Tibial nerve (tissue), 4 donors: ENCODE measurements around the gene PSMD2. TPM values are rescaled to one million over a fixed set of nuclear protein-coding genes. Genes with fewer than 3 reads are reported as not detected.

Source experiments
- DNase-seq, 2 donors: peaks; one replicate each; pipeline ENCODE4 v3.0.0-alpha.2; 2019; ENCODE audit warnings: low spot score in 2 of 2
- H3K27ac ChIP-seq, 4 donors: fragments of 200-600 bp; sonication (generic) in 3 of 4; one replicate each; pipeline ENCODE4 v1.5.1; 2017 to 2019; ENCODE audit warnings: mild to moderate bottlenecking in 1 of 4
- H3K27me3 ChIP-seq, 2 donors: fragments of 200-600 bp; sonication (generic) in 1 of 2; one replicate each; pipeline versions ENCODE4 v1.5.1 to v1.6.0; 2017 to 2019
- H3K36me3 ChIP-seq, 3 donors: fragments of 200-600 bp; sonication (generic); one replicate each; pipeline ENCODE4 v1.5.1; 2018 to 2019
- H3K4me1 ChIP-seq, 4 donors: fragments of 200-600 bp; sonication (generic) in 3 of 4; one replicate each; pipeline ENCODE4 v1.5.1; 2017 to 2019
- H3K4me3 ChIP-seq, 4 donors: fragments of 200-600 bp; sonication (generic) in 3 of 4; one replicate each; pipeline ENCODE4 v1.5.1; 2017 to 2019; ENCODE audit warnings: mild to moderate bottlenecking in 1 of 4, moderate library complexity in 1 of 4
- H3K9me3 ChIP-seq, 4 donors: fragments of 200-600 bp; sonication (generic) in 3 of 4; one replicate each; pipeline ENCODE4 v1.5.1; 2017 to 2019
- CTCF ChIP-seq, 5 experiments: fragments of 200-600 bp in 3 of 5; fragments of 450-650 bp in 2 of 5; sonication (generic) in 3 of 5; IDR thresholded peaks; one replicate each; pipeline ENCODE4 v1.5.1; 2016 to 2019; ENCODE audit warnings: antibody characterized with exemption in 5 of 5, mild to moderate bottlenecking in 3 of 5, moderate library complexity in 2 of 5
- EP300 ChIP-seq, 2 donors: sonication (generic); formaldehyde crosslinking; IDR thresholded peaks; one replicate each; pipeline ENCODE4 v1.6.1; 2017; ENCODE audit warnings: antibody characterized with exemption in 2 of 2, mild to moderate bottlenecking in 1 of 2
- POLR2A ChIP-seq, 2 donors: fragments of 450-650 bp; IDR thresholded peaks; one replicate each; pipeline ENCODE4 v1.6.1; 2017; ENCODE audit warnings: antibody characterized with exemption in 2 of 2, mild to moderate bottlenecking in 2 of 2, moderate library complexity in 2 of 2
- WGBS, 2 donors: methylation state at CpG; one replicate each; pipeline ENCODE4 v1.1.5; 2018; 5-methylcytosine and 5-hydroxymethylcytosine counted together
- total RNA-seq, 4 donors: library from RNA; depleted of rRNA; stranded (reverse); fragments of >200 nt; gene quantifications; one replicate each; pipeline ENCODE4 v1.1.0, GENCODE V29; 2016

The PSMD2 gene
- total RNA-seq, 4 donors from 2014 or later, result 122 to 226 (median 152) TPM

GRCh38 chr3:184344579-184345316 lies 45.7 kb downstream of the PSMD2 start:
- no peaks in the 10 kb centered on the region for H3K9me3 ChIP-seq
- peaks cover 0 to 57% (median 0%) of the 10 kb centered on the region in 3 donors for H3K36me3 ChIP-seq
- H3K27me3 ChIP-seq, result no peaks in the 10 kb centered on the region
- H3K27ac ChIP-seq, result peak overlapping the region; percentile 51 to 92 (median 69)
- DNase-seq, result no peak
- no peak for TF ChIP-seq EP300 (IDR thresholded peaks at IDR 0.05)
- TF ChIP-seq CTCF (IDR thresholded peaks at IDR 0.05), result no peak
- TF ChIP-seq POLR2A (IDR thresholded peaks at IDR 0.05), result no peak
- WGBS, 2 donors, result 56 to 78% methylated on average over 16 to 17 of the region's 24 CpGs
- H3K4me1 ChIP-seq, result peaks cover 0 to 27% (median 7%) of the 10 kb centered on the region in 4 donors
- no peak overlapping the region for H3K4me3 ChIP-seq

DNA sequence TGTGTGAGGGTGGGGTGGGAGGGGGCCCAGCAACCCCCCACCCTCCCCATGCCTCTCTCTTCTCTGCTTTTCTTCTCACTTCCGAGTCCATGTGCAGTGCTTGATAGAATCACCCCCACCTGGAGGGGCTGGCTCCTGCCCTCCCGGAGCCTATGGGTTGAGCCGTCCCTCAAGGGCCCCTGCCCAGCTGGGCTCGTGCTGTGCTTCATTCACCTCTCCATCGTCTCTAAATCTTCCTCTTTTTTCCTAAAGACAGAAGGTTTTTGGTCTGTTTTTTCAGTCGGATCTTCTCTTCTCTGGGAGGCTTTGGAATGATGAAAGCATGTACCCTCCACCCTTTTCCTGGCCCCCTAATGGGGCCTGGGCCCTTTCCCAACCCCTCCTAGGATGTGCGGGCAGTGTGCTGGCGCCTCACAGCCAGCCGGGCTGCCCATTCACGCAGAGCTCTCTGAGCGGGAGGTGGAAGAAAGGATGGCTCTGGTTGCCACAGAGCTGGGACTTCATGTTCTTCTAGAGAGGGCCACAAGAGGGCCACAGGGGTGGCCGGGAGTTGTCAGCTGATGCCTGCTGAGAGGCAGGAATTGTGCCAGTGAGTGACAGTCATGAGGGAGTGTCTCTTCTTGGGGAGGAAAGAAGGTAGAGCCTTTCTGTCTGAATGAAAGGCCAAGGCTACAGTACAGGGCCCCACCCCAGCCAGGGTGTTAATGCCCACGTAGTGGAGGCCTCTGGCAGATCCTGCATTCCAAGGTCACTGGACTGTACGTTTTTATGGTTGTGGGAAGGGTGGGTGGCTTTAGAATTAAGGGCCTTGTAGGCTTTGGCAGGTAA lies 46.5 kb downstream of the PSMD2 start:
- Histone ChIP-seq H3K4me1 (peaks cover 0 to 34% (median 7%) of the 10 kb centered on the region in 4 donors), H3K27me3 (no peaks in the 10 kb centered on the region), H3K27ac (peak overlapping the region; percentile 51 to 92 (median 69)), H3K4me3 (no peak overlapping the region), H3K36me3 (peaks cover 0 to 57% (median 0%) of the 10 kb centered on the region in 3 donors), H3K9me3 (no peaks in the 10 kb centered on the region)
- 38 to 39% methylated on average over 14 of the region's 14 CpGs for WGBS, 2 donors
- DNase-seq, result peak in 1 of 2 donors; percentile 58
- TF ChIP-seq EP300 (IDR thresholded peaks at IDR 0.05) (peak; percentile 10 to 84), CTCF (IDR thresholded peaks at IDR 0.05) (peak; percentile 23 to 61 (median 39)), POLR2A (IDR thresholded peaks at IDR 0.05) (peak in 1 of 2 donors; percentile 43)

GRCh38 chr3:184346480-184347190 lies 47.6 kb downstream of the PSMD2 start:
- no peak for DNase-seq
- Histone ChIP-seq H3K9me3 (no peaks in the 10 kb centered on the region), H3K36me3 (peaks cover 0 to 52% (median 0%) of the 10 kb centered on the region in 3 donors), H3K27me3 (no peaks in the 10 kb centered on the region), H3K4me1 (peaks cover 0 to 42% (median 14%) of the 10 kb centered on the region in 4 donors), H3K27ac (peak overlapping the region in 3 of 4 donors; percentile 51 to 92 (median 82)), H3K4me3 (no peak overlapping the region)
- TF ChIP-seq EP300 (IDR thresholded peaks at IDR 0.05), result no peak
- TF ChIP-seq CTCF (IDR thresholded peaks at IDR 0.05), result no peak
- TF ChIP-seq POLR2A (IDR thresholded peaks at IDR 0.05), result no peak
- WGBS, 2 donors, result 87 to 90% methylated on average over 15 to 20 of the region's 20 CpGs

GRCh38 chr3:184347321-184348056 lies 48.4 kb downstream of the PSMD2 start:
- WGBS, 2 donors, result 69% methylated on average over 12 of the region's 12 CpGs
- H3K9me3 ChIP-seq, result no peaks in the 10 kb centered on the region
- no peak for DNase-seq
- no peak overlapping the region for H3K4me3 ChIP-seq
- TF ChIP-seq EP300 (IDR thresholded peaks at IDR 0.05), result no peak
- H3K36me3 ChIP-seq, result peaks cover 0 to 47% (median 0%) of the 10 kb centered on the region in 3 donors
- H3K27me3 ChIP-seq, result no peaks in the 10 kb centered on the region
- peaks cover 0 to 50% (median 23%) of the 10 kb centered on the region in 4 donors for H3K4me1 ChIP-seq
- peak overlapping the region in 1 of 4 donors; percentile 42 for H3K27ac ChIP-seq

DNA sequence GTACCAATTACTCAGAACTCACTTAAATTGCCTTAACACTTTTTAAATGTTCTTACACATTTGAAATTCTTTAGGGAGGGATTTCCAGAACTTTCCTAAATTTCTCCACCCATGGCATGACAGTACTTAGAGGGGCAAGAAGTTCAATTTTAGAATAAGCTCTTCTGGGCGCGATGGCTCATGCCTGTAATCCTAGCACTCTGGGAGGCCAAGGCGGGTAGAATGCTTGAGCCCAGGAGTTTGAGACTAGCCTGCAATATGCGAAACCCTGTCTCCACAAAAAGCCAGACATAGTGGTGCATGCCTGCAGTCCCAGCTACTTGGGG lies 49.0 kb downstream of the PSMD2 start:
- H3K9me3 ChIP-seq, result no peaks in the 10 kb centered on the region
- no peak overlapping the region for H3K27ac ChIP-seq
- 79 to 83% methylated on average over 4 of the region's 4 CpGs for WGBS, 2 donors
- TF ChIP-seq CTCF (IDR thresholded peaks at IDR 0.05) (no peak), EP300 (IDR thresholded peaks at IDR 0.05) (no peak), POLR2A (IDR thresholded peaks at IDR 0.05) (no peak)
- H3K4me3 ChIP-seq, result no peak overlapping the region
- H3K4me1 ChIP-seq, result peaks cover 0 to 54% (median 24%) of the 10 kb centered on the region in 4 donors
- no peaks in the 10 kb centered on the region for H3K27me3 ChIP-seq
- no peak for DNase-seq
- H3K36me3 ChIP-seq, result peaks cover 0 to 47% (median 0%) of the 10 kb centered on the region in 3 donors
